CMK (cell line): ENCODE results near the gene RER1.

Source experiments
- DNase-seq: peaks from one replicate; pipeline ENCODE4 v3.0.0-alpha.2; 2010; ENCODE audit warnings: low read depth

Gene RER1

DNA sequence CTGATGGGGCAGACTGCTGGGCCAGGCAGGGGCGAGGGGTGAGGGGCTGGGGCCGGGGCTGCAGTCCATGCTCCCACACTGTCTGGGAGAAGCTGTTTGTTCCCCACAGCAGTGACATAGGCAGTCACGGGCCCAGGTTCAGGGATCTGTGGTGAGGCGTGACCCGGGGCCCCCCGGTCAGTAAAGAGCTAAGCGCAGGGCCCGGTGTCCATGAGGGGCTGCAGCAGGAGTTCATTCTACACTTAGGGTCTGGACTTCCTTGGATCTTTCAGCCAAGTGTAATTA lies 16.3 kb downstream of the RER1 start:
- no peak for DNase-seq

DNA sequence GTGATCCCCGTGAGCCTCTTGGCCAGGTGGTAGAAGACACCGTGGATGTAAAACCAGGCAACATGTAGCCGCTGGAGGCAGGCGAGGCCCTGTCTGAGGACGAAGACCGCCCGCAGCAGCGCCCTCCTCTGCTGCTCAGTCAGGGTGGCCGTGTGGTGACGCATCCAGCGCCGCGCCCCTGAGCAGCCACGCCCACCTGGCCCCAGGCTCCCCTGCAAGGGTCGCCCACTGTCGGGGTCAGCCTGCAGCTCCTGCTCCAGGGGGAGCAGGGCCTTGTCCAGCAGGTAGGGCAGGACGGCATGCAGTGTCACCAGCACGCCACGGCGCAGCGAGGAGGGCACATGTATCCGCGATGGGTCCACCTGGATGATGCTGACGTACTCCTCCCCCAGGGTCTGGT lies 16.8 kb downstream of the RER1 start:
- DNase-seq = no peak

DNA sequence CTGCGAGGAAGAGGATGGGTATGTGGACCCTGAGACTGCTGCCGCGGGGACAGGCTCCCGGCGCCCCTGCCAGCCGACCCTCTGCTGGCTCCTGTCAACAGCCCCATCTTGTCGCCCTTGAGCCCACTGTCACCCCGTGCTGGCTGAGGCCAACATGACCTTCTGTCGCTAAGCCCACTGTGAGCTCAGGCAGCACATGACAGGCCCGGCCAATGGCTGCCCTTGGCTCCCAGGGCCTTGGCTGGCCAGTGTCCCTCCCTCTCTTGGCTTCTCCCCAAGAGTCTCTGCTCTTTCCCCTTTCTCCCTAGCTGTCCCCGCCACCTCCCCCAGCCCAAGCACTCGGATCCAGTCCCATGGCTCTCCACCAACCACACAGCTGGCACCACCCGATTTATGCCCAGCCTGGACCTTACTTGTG lies 17.2 kb downstream of the RER1 start:
- no peak for DNase-seq

DNA sequence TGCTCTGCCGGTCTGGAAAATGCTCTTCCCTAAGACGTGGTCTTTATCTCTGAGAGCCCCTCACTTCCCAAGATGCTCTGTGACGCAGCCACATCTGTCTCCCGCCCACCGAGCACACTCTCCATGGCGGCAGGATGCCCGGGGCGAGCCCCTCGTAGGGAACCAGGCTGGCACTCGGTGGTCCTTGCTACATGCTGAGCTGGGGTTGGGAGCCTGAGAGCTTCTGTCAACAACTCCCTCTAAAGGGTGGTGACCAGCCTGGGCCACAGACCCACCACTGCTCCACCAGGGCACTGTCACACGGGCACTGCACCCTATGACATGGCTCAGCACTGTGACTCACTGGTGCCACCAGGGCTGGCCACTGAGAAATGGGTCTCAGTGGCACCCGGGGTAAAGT lies 18.1 kb downstream of the RER1 start:
- DNase-seq = no peak

DNA sequence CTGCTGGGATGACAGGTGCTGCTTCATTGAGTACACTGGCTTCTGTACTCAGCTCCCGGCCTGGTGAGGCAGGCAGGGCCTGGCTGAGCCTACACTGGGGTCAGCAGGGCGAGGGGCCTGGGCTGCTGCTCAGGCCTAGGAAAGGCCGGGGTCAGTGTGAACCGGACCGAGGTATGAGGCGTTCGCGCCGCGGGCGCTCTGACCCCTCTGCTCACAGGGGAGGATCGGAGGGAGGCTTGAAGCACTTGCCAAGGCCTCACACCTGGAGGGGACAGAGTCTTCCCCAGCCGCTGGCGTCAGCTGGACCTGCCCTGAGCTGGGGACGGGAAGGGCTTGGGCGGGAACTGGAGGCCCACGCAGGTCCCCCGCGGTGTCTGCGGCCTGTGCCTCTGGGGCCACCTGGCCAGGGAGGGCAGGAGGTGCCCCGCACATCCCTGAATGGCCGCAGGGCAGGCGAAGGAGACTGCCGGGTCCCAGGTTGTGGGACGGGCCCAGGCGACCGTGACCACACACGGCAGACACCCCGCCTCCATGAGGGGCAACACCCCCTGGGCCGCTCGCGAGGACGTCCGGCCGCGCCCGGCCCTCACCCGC lies 20.3 kb downstream of the RER1 start:
- peak; percentile 62 for DNase-seq

DNA sequence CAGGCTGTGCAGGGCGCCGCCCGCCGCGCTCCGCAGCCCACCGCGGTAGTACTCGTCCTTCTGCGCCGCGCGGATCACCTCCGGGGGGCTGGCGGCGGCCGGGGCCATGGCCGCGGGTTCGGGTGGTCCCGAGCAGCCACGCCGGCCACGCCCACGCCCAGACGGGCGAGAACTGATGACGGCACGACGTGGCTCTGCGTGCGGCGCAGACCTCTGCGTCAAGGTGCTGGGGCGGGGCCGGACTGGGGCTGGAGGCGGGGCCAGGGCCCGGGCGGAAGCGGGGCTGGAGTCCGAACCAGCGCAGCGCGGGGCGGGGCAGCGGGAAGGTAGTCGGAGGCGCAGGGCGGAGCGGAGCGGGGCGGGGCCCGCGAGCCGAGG lies 20.7 kb downstream of the RER1 start, which contains the start of gene PEX10:
TSS of gene PEX10 (minus strand) at position 170 of the 378 bp plus-strand sequence. CDS start at position 108, 62 bp downstream.
- peak; percentile 97 for DNase-seq

DNA sequence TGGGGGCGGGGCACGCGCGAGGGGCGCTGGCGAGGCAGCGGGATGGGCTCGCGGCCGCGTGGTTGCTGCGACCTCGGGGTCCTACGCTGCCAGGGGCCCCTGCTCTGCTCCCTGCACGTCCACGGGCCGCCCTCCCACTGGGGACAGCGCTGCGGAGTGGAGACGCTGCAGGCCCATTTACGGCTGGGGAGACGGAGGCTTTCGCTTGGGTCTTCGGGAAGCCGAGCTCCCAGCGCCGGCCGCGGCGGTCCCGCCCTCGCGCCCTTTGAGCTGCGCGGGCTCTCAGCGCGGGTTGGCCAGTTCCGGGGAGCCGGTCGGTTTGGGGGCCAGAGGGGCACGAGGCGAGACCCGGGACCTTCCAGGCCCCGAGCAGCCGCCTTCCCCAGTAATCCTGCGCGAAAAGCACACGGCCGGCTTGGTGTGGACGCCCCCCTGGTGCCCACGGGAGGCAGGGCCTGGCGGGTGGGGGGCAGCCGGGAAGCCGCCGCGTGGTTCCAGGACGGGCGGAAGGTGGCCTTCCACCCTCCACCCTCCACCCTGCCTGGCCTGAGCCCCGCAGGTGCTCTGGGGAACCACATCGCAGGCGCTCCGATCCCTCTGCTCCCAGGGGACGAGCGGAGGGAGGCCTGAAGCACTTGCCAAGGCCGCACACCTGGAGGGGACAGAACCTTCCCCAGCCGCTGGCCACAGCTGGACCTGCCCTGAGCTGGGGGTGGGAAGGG lies 21.3 kb downstream of the RER1 start:
- no peak for DNase-seq

DNA sequence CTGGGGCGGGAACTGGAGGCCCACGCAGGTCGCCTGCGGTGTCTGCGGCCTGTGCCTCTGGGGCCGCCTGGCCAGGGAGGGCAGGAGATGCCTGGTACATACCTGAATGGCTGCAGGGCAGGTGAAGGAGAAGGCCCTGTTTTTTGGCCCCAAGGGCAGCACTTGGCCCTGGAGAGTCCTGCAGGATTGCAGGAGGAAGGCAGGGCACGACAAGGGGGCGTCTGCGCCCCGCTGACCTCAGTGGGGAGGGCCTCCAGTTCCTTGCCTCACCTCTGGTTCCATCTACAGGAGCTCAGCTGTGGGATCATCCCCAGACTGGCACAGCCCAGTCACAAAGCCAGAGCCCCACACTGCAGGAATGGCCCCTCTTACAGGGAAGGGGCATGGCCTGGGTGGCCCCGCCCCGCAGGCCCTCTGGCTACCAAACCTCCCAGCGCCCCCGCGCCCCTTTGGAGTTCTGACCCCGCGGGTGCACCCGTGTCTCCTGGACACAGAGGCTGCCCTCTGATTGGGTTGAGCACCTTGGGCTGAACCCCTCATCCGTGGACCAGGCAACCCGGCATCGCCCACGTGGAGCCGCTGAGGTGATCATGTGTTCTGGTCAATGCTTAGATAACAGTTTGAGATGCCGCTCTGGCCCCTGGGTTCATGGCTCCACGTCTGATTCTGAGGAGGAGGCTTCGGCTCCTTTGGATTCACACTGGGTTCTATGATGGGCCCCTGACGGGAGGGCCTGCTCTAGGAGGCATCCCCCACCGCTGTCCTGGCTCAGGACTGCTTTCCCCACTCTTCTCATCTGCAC lies 22.1 kb downstream of the RER1 start:
- DNase-seq = no peak

DNA sequence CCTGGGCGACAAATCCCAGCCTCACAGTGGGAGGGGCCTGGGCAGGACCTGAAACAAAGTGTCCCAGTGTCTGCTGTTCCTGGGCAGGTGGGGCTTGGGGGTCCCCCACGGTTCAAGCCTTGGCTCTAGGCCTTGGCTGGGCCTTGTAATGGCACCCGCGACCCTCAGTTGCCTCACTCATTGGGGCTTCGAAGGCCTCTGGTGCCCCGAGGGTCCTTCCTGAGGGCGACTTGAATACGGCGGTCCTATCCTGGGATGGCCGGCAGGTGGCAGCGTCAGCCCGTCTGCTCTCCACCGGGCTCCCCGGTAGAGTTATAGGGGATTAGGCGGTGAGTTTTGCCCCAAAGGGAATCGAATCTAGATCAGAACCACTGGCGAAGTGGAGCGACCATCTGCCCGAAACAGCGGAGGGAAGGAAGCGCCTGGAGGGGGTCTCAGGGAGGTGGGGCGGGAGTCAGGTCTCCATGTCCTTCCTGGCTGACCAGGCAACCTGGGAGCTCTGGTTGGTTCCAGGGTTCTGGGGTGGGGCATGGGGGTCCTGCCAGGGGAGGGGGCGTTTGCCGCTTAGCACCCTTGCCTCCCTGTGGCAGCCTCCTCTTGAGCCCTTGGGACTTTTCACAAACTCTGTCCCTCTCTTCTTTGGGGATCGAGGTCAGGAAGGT lies 22.8 kb downstream of the RER1 start:
- no peak for DNase-seq

DNA sequence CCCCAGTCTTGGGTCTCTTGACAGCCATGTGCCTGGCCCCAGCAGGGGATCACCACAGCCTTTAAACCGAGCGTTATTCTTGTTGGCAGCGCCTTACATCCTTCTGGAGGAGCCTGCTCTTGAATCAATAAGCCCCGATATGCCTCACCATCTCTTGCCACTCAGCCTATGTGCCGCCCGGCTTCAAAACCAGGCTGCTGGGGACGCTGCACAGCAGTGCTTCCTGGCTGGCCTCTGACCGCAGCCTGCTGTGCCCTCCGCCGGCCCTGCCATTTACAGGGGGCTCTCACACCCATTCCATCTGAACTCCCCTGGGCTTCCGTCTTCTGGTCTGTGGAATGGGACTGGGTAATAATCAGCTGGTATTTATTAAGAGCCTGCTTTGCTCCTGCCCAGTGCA lies 23.7 kb downstream of the RER1 start:
- no peak for DNase-seq

DNA sequence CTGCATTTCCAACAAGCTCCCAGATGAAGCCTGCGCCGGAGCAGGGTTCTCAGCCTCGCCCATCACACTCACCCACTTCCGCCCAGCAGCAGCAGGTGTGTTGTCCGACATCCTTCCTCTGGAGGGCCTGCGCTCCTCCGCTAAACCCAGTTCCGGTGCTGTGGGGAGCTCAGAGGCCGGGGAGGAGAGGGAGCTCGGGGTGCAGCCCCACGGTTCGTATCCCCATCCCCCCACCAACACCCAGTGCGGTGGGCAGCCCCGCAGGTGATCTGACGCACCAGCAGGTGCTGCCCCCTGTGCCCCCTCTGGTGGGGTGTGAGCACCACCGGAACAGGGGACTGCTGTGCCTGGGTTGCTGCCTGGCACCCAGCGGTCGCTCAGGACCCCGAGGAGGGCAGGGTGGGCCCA lies 24.2 kb downstream of the RER1 start:
- DNase-seq = no peak

DNA sequence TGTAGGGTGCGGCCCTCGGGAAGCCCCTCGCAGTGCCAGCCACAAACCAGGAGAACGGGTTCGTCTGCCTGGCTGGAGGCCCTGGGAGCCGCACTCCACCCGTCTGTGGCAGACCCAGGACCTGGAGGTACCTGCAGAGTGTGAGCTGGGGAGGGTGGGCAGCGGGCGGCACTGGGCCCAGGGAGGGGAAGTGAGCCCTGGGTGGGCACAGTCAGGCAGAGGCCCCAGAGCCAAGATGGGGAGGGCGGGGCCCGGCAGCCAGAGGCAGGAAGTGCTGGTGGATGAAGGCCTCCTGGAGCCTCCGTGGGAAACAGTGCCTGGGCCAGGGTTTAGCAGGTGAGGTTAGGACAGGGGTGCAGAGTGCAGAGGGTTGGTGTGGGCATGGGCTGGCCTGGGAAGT lies 24.8 kb downstream of the RER1 start:
- no peak for DNase-seq

DNA sequence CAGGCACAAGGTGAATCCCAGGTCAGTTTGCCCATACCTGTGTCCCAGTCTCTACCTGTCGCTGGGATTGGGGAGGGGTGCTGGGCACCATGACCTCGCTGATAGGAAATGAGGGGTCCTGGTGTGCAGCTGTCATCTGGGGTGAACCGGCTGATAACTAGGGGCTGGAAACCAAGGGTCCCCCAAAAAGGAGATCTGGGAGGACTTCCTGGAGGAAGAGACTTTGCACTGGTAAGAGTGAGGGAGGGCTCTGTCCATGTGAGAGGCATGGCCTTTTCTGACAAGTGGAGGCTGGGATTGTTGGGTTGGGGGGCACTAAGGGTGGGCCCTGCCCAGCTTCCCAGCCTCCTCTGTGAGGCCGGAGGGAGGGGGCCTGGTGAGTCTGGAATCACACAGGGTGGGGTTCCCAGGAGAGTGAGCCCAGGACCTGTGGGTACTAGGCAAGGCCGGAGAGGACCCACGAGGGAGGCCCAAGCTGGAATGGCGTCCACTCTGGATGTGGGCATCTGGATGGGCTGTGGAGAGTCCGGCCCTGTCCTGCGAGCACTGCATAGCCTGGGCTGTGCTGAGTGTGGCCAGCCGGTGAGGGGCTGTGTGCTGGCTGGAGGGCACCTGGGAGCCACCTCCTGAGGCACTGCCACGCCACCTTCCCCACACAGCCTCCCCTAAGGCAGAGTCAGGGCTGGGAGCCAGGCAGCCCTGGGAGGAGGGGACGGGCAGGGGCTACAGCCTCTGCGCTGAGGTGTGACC lies 25.6 kb downstream of the RER1 start:
- no peak for DNase-seq

DNA sequence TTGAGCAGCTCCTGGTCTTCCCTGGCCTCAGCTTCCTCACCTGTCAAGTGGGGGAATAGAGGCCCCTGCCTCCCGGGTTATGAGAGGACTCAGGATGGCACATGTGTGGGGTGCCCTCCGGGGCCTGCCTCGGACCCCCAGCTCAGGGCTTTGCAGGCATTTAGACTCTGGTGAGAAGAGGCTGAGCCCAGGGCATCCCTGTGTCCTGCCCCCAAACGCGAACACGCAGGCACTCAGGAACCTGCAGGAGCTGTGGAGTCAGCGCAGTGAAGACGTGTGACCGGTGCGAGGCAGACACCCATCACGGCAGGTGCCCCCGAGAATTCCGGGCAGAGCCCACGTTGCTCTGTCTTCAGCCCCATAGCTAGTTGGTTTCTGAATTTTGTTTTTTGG lies 26.2 kb downstream of the RER1 start:
- DNase-seq = no peak

DNA sequence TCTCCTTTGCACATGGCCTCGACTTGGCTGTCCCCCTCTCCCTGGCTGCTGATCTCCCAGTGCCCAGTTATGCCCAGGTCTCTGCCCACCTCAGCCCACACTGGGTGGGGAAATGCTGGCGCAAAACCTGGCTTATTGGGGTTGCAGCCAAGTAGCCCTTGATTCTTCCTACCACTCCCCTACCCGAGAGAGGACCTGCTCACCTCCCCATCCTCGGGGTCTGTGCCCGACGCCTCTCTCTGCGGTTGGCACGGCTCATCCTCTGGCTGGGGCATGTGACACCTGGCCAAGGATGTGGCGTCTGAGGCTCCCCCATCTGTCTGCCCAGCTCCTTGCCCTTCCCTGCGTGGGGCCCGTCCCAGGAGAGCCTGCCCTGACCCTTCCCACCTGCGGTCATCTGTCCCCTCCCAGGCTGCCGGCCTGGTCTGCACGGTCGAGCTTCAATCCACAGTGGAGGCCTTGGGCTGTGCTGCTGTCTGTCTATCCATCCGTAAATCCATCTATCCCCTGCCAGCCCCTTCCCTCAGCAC lies 27.2 kb downstream of the RER1 start:
- DNase-seq = no peak

DNA sequence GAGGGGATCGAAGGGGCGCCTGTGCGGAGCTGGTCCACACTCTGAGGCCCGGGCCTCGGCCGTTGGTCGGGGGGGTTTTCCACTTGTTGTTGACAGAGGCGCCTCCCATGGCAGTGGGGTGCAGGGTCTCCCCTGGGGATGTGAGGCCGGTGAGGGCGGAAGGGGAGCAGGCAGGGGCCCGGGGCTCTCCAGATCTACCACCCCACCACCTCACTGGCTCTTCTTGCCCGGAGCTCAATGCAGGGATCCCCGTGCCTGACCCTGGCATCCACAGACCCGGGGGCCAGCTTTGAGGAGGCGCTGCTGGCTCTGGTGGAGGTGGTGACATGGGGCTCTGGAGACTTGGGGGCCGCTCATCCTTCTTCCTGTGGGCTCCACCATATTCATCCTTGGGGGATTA lies 27.8 kb downstream of the RER1 start:
- DNase-seq = no peak

DNA sequence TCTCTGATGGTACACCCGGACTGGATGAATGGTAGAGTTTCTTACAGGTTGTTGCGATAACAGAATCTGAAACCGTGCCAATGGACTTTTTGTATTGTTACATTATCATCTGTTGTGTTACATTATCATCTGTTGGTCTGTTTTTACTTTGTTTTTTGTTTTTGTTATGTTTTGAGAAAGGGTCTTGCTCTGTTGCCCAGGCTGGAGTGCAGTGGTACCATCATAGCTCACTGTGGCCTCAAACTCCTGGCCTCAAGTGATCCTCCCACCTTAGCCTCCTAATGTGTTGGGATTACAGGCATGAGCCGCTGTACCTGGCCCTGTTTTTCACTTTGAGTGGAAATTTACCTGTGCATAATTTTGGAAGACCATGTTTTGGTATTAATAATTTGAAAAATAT lies 30.9 kb downstream of the RER1 start:
- no peak for DNase-seq

DNA sequence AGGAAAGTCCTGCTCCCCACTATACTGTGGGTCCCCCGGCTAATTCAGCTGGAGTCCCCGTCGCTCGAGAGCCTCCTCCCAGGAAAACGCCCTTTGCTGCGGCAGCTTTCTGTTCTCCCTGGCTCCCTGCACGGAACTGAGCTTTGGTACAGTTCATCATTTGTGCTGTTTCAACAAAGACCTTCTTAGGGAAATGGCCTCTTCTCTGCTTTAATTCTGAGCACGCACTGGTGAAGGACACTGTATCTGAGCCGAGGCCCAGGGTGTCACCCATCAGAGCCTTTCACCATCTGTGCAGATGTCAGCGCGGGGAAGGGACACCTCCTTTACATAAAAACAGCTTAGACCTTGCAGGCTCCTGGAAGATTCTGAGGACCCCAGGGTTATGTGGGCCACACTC lies 34.3 kb downstream of the RER1 start:
- DNase-seq = no peak

DNA sequence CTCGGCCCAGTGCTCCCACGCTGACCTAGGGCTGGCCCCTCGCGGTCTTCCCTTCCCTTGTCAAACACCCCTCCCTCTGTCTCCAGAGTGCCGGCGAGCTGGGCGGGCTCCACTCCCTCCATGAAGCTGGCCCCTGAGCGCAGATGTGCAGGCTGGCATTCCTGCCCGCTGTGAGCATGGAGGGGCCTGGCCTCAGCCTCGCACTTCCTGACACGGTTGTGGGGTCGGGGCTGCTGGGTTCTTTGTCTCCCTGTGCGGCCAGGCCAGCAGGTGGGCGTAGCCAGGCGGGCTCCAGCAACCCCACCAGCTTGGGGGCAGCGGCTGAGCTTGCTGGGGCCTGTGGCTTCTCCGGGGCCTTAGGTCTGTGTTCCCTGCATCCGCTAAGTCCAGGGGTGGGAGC lies 34.9 kb downstream of the RER1 start:
- no peak for DNase-seq

DNA sequence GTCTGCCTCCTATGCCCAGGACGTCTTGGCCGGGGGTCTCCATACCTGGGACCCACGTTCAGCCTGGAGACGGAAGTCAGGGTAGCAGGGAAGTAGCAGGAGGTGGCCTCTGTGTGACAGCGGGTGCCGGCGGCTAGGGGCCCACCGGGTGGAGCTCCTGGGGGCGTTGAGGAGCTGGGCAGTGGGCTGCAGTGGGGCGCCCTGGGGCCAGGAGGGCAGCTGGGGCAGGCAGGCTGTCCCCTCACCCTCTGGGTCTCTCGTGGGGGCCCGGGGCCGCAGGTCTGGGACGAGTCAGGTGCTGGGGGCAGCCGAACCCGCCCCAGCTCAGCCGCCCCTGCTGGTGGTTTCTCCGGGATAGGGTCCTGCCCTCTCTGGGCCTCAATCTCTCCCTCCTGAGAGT lies 35.4 kb downstream of the RER1 start:
- DNase-seq = no peak

DNA sequence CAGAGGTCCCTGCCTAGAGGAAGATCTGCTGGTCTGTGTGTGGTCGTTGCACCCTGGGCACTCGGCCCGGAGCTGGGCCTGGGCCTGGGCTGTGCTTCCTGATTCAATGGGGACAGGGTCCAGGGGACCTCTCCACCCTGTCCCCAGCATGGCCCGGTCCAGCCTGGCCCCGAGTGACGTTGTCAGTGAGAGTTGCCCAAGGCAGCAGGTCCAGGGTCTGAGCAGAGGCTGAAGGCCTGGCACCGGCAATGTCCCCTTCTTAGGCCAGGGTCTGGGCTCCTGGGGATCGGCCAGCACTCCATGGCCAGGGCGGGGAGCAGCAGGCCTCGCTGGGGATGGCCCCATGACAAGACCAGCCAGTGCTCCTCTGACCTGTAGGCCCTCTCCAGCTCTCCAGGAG lies 36.3 kb downstream of the RER1 start:
- no peak for DNase-seq

DNA sequence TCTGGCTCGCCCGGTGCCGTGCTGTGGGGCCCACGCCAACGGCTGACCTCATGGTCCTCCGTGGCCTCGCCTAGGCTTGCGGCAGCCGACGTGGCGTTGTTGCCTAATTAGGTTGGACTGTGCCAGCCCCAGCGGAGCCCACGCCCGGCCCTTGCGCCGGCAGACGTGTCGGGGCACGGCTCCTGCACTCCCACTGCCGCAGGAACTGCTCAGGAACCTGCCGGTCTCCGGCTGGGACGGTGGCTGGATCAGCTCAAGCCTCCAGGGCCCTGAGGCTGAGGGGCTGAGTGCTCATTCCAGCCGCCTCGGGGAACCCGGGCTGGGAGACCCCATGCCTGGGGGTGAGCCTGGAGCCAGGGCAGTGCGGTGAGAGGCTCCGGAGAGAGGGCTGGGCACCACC lies 36.8 kb downstream of the RER1 start:
- no peak for DNase-seq
